ENCODE measurements around the gene TEKTIP1.

TEKTIP1 gene

DNA sequence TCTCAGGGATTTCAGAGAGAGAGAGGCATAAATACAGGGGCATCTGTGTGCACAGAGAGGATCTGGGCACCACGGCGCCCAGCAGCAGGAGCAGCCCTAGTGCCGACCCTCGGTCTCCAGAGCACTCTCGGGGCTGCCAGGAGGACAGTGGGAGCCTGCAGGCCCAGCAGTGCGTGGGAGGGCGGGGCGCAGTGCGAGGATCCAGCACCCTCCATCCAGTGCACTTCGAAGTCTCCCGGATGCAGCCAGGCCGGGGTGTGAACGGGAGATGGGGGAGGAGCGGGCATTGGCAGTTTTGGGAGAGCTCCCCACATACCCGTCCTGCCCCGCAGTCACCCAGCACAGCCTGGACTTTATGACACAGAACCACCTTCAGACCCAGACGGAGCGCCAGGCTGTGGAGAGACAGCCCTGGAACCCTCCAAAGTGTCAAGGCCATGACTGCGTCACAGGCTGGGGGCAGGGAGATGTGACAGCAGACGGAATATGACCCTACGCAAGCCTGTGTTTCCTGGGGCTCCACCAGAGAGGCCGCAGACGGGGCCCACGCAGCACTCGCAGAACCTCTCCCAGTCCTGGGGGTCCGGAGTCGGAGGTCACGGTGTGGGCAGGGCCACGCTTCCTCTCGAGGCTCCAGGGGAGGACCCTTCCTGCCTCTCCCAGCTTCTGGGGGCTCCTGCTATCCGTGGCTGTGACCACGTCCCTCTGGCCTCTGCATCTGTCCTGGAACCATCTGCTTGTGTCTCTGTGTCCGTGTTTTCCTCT is 14.7 kb upstream of the TEKTIP1 start:
- TF ChIP-seq TAF1 (IDR thresholded peaks at IDR 0.05; ENCODE audit: low read depth) (no peak), CEBPB (IDR thresholded peaks at IDR 0.05) (no peak), RAD21 (IDR thresholded peaks at IDR 0.05; ENCODE audit: low read depth) (no peak), FOXM1 (IDR thresholded peaks at IDR 0.05; ENCODE audit: borderline replicate concordance, low read depth) (no peak), ZBTB7A (IDR thresholded peaks at IDR 0.05; ENCODE audit: low read depth) (no peak), YY1 (IDR thresholded peaks at IDR 0.05; ENCODE audit: low read depth) (no peak), NFIC (IDR thresholded peaks at IDR 0.05) (no peak), CREB1 (IDR thresholded peaks at IDR 0.05; ENCODE audit: low read depth) (no peak), EP300 (IDR thresholded peaks at IDR 0.05; ENCODE audit: borderline replicate concordance) (no peak), EGR1 (IDR thresholded peaks at IDR 0.05) (no peak), TEAD4 (IDR thresholded peaks at IDR 0.05) (no peak), TCF12 (IDR thresholded peaks at IDR 0.05; ENCODE audit: low read depth) (no peak)
- TF ChIP-seq, protein P1, sequence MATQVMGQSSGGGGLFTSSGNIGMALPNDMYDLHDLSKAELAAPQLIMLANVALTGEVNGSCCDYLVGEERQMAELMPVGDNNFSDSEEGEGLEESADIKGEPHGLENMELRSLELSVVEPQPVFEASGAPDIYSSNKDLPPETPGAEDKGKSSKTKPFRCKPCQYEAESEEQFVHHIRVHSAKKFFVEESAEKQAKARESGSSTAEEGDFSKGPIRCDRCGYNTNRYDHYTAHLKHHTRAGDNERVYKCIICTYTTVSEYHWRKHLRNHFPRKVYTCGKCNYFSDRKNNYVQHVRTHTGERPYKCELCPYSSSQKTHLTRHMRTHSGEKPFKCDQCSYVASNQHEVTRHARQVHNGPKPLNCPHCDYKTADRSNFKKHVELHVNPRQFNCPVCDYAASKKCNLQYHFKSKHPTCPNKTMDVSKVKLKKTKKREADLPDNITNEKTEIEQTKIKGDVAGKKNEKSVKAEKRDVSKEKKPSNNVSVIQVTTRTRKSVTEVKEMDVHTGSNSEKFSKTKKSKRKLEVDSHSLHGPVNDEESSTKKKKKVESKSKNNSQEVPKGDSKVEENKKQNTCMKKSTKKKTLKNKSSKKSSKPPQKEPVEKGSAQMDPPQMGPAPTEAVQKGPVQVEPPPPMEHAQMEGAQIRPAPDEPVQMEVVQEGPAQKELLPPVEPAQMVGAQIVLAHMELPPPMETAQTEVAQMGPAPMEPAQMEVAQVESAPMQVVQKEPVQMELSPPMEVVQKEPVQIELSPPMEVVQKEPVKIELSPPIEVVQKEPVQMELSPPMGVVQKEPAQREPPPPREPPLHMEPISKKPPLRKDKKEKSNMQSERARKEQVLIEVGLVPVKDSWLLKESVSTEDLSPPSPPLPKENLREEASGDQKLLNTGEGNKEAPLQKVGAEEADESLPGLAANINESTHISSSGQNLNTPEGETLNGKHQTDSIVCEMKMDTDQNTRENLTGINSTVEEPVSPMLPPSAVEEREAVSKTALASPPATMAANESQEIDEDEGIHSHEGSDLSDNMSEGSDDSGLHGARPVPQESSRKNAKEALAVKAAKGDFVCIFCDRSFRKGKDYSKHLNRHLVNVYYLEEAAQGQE (IDR thresholded peaks at IDR 0.05; ENCODE audit: low read depth): no peak
- TF ChIP-seq, protein P2, sequence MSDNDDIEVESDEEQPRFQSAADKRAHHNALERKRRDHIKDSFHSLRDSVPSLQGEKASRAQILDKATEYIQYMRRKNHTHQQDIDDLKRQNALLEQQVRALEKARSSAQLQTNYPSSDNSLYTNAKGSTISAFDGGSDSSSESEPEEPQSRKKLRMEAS (IDR thresholded peaks at IDR 0.05): no peak
- TF ChIP-seq, protein P3, sequence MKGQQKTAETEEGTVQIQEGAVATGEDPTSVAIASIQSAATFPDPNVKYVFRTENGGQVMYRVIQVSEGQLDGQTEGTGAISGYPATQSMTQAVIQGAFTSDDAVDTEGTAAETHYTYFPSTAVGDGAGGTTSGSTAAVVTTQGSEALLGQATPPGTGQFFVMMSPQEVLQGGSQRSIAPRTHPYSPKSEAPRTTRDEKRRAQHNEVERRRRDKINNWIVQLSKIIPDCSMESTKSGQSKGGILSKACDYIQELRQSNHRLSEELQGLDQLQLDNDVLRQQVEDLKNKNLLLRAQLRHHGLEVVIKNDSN (IDR thresholded peaks at IDR 0.05): no peak

DNA sequence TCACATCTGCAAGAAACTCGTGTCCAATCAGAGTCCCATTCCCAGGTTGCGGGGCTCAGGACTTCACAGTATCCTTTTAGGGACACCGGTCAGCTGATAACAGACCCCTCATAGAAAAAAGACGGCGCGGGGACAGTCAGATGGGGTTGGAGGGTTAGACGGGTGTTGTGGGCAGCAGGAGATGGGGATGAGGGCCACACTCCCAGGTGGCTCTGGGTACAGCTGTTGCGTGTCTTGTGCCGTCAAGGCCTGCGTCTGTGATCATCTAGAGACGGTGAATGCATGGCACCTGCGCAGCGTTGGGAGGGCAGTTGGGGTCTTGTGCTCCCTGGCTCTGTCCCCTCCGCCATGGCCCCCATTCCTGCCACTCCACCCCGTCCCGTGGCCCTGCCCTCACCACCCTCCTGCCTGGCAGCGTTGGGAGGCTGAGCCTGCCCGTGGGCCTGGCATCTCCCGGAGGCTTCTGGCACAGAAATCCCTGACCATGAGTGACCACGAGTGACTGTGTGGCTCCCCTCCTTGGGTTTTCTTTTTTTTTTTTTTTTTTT is 14.0 kb upstream of the TEKTIP1 start:
- TF ChIP-seq TEAD4 (IDR thresholded peaks at IDR 0.05): no peak
- TF ChIP-seq, protein P1 (IDR thresholded peaks at IDR 0.05; ENCODE audit: low read depth): no peak
- TF ChIP-seq EP300 (IDR thresholded peaks at IDR 0.05; ENCODE audit: borderline replicate concordance): no peak
- no peak for TF ChIP-seq EGR1 (IDR thresholded peaks at IDR 0.05)
- TF ChIP-seq CEBPB (IDR thresholded peaks at IDR 0.05): no peak
- no peak for TF ChIP-seq FOXM1 (IDR thresholded peaks at IDR 0.05; ENCODE audit: borderline replicate concordance, low read depth)
- no peak for TF ChIP-seq TCF12 (IDR thresholded peaks at IDR 0.05; ENCODE audit: low read depth)
- TF ChIP-seq RAD21 (IDR thresholded peaks at IDR 0.05; ENCODE audit: low read depth): no peak
- TF ChIP-seq, protein P2 (IDR thresholded peaks at IDR 0.05): no peak
- TF ChIP-seq ZBTB7A (IDR thresholded peaks at IDR 0.05; ENCODE audit: low read depth): no peak
- TF ChIP-seq CREB1 (IDR thresholded peaks at IDR 0.05; ENCODE audit: low read depth): no peak
- TF ChIP-seq TAF1 (IDR thresholded peaks at IDR 0.05; ENCODE audit: low read depth): no peak
- TF ChIP-seq, protein P3 (IDR thresholded peaks at IDR 0.05): no peak

DNA sequence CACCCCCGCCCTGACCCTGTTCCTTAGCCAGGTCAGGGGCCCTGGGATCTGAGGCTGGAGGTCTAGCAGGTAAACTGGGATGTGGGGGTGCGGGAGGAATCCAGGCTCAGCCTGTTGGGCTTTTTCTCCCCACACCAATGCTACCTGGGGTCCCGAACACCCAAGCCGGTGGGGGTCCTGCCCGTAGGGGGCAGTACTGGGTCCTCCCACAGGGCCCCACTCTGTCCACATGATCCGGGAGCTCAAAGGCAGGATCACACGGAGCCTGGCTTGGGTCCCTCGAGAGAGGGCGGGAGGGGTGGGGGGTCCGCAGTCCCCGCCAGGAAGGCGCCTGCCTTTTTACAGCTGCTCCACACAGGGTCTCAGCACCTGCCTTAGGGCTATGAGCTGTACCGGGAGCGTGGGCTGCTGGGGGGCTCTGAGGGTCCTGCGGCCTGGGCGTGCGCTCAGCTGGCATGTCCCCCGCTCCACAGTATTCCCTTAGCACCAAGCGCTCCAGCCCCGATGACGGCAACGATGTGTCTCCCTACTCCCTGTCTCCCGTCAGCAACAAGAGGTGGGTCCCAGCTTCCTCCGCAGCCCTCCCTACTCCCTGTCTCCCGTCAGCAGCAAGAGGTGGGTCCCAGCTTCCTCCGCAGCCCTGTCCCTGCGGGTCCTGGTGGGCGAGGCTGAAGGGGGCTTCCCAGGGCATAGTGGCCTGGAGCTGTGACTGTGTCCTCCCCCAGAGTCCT is 12.3 kb upstream of the TEKTIP1 start:
- no peak for TF ChIP-seq CREB1 (IDR thresholded peaks at IDR 0.05; ENCODE audit: low read depth)
- TF ChIP-seq YY1 (IDR thresholded peaks at IDR 0.05; ENCODE audit: low read depth): no peak
- TF ChIP-seq, protein P1 (IDR thresholded peaks at IDR 0.05; ENCODE audit: low read depth): no peak

Data from Ishikawa (cell line).